Osteocyte (in vitro differentiated cells): ENCODE results near the gene ACTR8. TPM values are rescaled to one million over a fixed set of nuclear protein-coding genes. Genes with fewer than 3 reads are reported as not detected.
A peak's percentile ranks its signal among the peaks of the same experiment; 100 is the strongest.

ENCODE experiments used
- DNase-seq: peaks from one replicate; pipeline ENCODE4 v3.0.0; 2021; ENCODE audit warnings: mixed read lengths; ENCODE audit not compliant: unreplicated experiment; ENCODE audit errors: extremely low spot score
- H3K27ac Mint-ChIP-seq: one replicate; pipeline ENCODE4 v1.8.0; 2021; ENCODE audit warnings: mild to moderate bottlenecking, mixed read lengths; ENCODE audit not compliant: unreplicated experiment
- H3K27me3 Mint-ChIP-seq: one replicate; pipeline ENCODE4 v1.8.0; 2021; ENCODE audit warnings: mixed read lengths; ENCODE audit not compliant: unreplicated experiment
- H3K36me3 Mint-ChIP-seq: one replicate; pipeline ENCODE4 v1.8.0; 2021; ENCODE audit warnings: mixed read lengths; ENCODE audit not compliant: unreplicated experiment
- H3K4me1 Mint-ChIP-seq: one replicate; pipeline ENCODE4 v1.8.0; 2021; ENCODE audit warnings: mixed read lengths; ENCODE audit not compliant: unreplicated experiment
- H3K4me3 Mint-ChIP-seq: one replicate; pipeline ENCODE4 v1.8.0; 2021; ENCODE audit warnings: mild to moderate bottlenecking, moderate library complexity, mixed read lengths; ENCODE audit not compliant: unreplicated experiment
- H3K9me3 Mint-ChIP-seq: one replicate; pipeline ENCODE4 v1.8.0; 2021; ENCODE audit warnings: mixed read lengths; ENCODE audit not compliant: unreplicated experiment
- CTCF ChIP-seq: fragments of 200-600 bp; sonication (generic); IDR thresholded peaks from 2 replicates; pipeline ENCODE4 v1.5.0; 2021; ENCODE audit warnings: antibody characterized with exemption, mild to moderate bottlenecking, moderate library complexity
- total RNA-seq: library from RNA; stranded (reverse); gene quantifications from 2 replicates; pipeline ENCODE4 v1.2.1, GENCODE V29; 2021

ACTR8 gene
- total RNA-seq, 1 donor from 2014 or later, result 40.0 TPM

GRCh38 chr3:53818221-53819162, 63.5 kb downstream of the ACTR8 start:
- no peaks in the 10 kb centered on the region for H3K9me3 Mint-ChIP-seq
- H3K4me1 Mint-ChIP-seq, result no peaks in the 10 kb centered on the region
- no peak overlapping the region for H3K27ac Mint-ChIP-seq
- peak; percentile 63 for DNase-seq
- H3K4me3 Mint-ChIP-seq, result no peak overlapping the region
- no peaks in the 10 kb centered on the region for H3K27me3 Mint-ChIP-seq
- TF ChIP-seq CTCF, result no peak
- H3K36me3 Mint-ChIP-seq, result no peaks in the 10 kb centered on the region

- DNase-seq, result peak; percentile 80
- Mint-ChIP-seq H3K9me3 (no peaks in the 10 kb centered on the region), H3K36me3 (no peaks in the 10 kb centered on the region), H3K4me1 (no peaks in the 10 kb centered on the region), H3K27ac (no peak overlapping the region), H3K4me3 (no peak overlapping the region), H3K27me3 (no peaks in the 10 kb centered on the region)
- no peak for TF ChIP-seq CTCF
Observed at GRCh38 chr3:53817809-53818208, 64.1 kb downstream of the ACTR8 start.

GRCh38 chr3:53817211-53817610, 64.7 kb downstream of the ACTR8 start:
- no peak for TF ChIP-seq CTCF
- Mint-ChIP-seq H3K27ac (no peak overlapping the region), H3K27me3 (no peaks in the 10 kb centered on the region), H3K4me1 (no peaks in the 10 kb centered on the region), H3K4me3 (no peak overlapping the region), H3K36me3 (no peaks in the 10 kb centered on the region), H3K9me3 (no peaks in the 10 kb centered on the region)
- peak; percentile 67 for DNase-seq

Other genes with a start within 250 kb of the ACTR8 start
- gene CHDH, start 35.7 kb downstream of the ACTR8 start, total RNA-seq, result 0.81 and 0.86 TPM in 2 replicates
- 0.24 and 0.54 TPM in 2 replicates for gene IL17RB, start 35.6 kb downstream of the ACTR8 start, total RNA-seq
- 31.6 and 32.8 TPM in 2 replicates for gene SELENOK, start 9.7 kb upstream of the ACTR8 start, total RNA-seq
- gene CACNA2D3, start 240.4 kb upstream of the ACTR8 start, total RNA-seq, result 0.18 and 0.46 TPM in 2 replicates